IMR-90 (cell line): Measurements from ENCODE around the gene MTMR4. TPM values are rescaled to one million over a fixed set of nuclear protein-coding genes. Genes with fewer than 3 reads are reported as not detected.

Experiments
- ATAC-seq: fragments of 200-7000 bp; cut with Tn5 transposase; 2 replicates; pipeline ENCODE4 v1.9.1; 2020; ENCODE audit warnings: low read depth, mild to moderate bottlenecking, moderate library complexity
- BruUV-seq: library from RNA; stranded (reverse); fragments of 400-500 nt; replicated peaks from 2 replicates; lab custom pipeline; 2021; lab: Mats Ljungman, UMichigan
- CTCF ChIA-PET: fragments of 300-600 bp; formaldehyde crosslinking; extraction: SDS; loops from one replicate; lab custom pipeline; 2021; ENCODE audit warnings: antibody characterized with exemption; lab: Yijun Ruan, JAX
- POLR2A ChIA-PET: fragments of 300-600 bp; sonication (Branson Sonifier 250); formaldehyde crosslinking; loops from one replicate; lab custom pipeline; 2022; ENCODE audit warnings: antibody characterized with exemption; ENCODE audit not compliant: unreplicated experiment; lab: Charles Lee
- DNase-seq: peaks from one replicate; pipeline ENCODE4 v3.0.0; 2013
- H2AFZ ChIP-seq: replicated peaks from 2 replicates; pipeline ENCODE3; 2013; ENCODE audit warnings: low read length, mild to moderate bottlenecking; ENCODE audit not compliant: poor library complexity
- H2AK5ac ChIP-seq: 2 replicates; pipeline ENCODE4 v1.6.1; 2013; ENCODE audit warnings: low read depth, low read length, inconsistent platforms
- H2AK9ac ChIP-seq: replicated peaks from 2 replicates; pipeline ENCODE3; 2013; ENCODE audit warnings: mild to moderate bottlenecking, low read depth, low read length, moderate library complexity; ENCODE audit not compliant: poor library complexity
- H2BK120ac ChIP-seq: 2 replicates; pipeline ENCODE4 v1.6.1; 2013; ENCODE audit warnings: low read depth, low read length, inconsistent platforms
- H2BK15ac ChIP-seq: 3 replicates; pipeline ENCODE4 v1.6.1; 2013; ENCODE audit warnings: low read depth, low read length, inconsistent platforms
- H2BK20ac ChIP-seq: 2 replicates; pipeline ENCODE4 v1.6.1; 2013; ENCODE audit warnings: low read depth, mild to moderate bottlenecking, inconsistent platforms, low read length, moderate library complexity
- H2BK5ac ChIP-seq: 2 replicates; pipeline ENCODE4 v1.6.1; 2013; ENCODE audit warnings: mild to moderate bottlenecking, low read depth, low read length, inconsistent platforms; ENCODE audit not compliant: poor library complexity, severe bottlenecking
- H3K14ac ChIP-seq: replicated peaks from 2 replicates; pipeline ENCODE4 v1.6.1; 2013; ENCODE audit warnings: low read depth, low read length, inconsistent platforms
- H3K18ac ChIP-seq: 2 replicates; pipeline ENCODE4 v1.6.1; 2013; ENCODE audit warnings: low read depth, low read length, control low read depth
- H3K23ac ChIP-seq: 2 replicates; pipeline ENCODE4 v1.6.1; 2013; ENCODE audit warnings: low read depth, low read length, inconsistent platforms
- H3K27ac ChIP-seq: 2 replicates; pipeline ENCODE4 v1.5.1; 2013; ENCODE audit warnings: mild to moderate bottlenecking, control low read depth, low read length; ENCODE audit not compliant: insufficient read depth
- H3K27me3 ChIP-seq: 2 replicates; pipeline ENCODE4 v1.6.1; 2013; ENCODE audit warnings: low read length; ENCODE audit not compliant: control insufficient read depth, insufficient read depth
- H3K36me3 ChIP-seq: 2 replicates; pipeline ENCODE4 v1.6.1; 2013; ENCODE audit warnings: low read length, mixed read lengths; ENCODE audit not compliant: control insufficient read depth, insufficient read depth
- H3K4ac ChIP-seq: 2 replicates; pipeline ENCODE4 v1.6.1; 2013; ENCODE audit warnings: low read depth, low read length, inconsistent platforms
- H3K4me1 ChIP-seq: 2 replicates; pipeline ENCODE4 v1.6.1; 2013; ENCODE audit warnings: low read length, mixed read lengths; ENCODE audit not compliant: control insufficient read depth, insufficient read depth
- H3K4me2 ChIP-seq: 2 replicates; pipeline ENCODE4 v1.6.1; 2013; ENCODE audit warnings: low read depth, mild to moderate bottlenecking, control low read depth, low read length, moderate library complexity
- H3K4me3 ChIP-seq: 2 replicates; pipeline ENCODE4 v1.5.1; 2013; ENCODE audit warnings: low read depth, mild to moderate bottlenecking, control low read depth, low read length, moderate library complexity; ENCODE audit not compliant: insufficient read depth
- H3K56ac ChIP-seq: 2 replicates; pipeline ENCODE4 v1.6.1; 2013; ENCODE audit warnings: low read length, inconsistent platforms; ENCODE audit not compliant: insufficient read depth; ENCODE audit errors: extremely low read depth
- H3K79me1 ChIP-seq, 2 experiments: 2 replicates each; pipeline ENCODE4 v1.6.1; 2013; ENCODE audit warnings: low read length in 2 of 2, inconsistent platforms in 1 of 2, low read depth in 1 of 2
- H3K9ac ChIP-seq: 2 replicates; pipeline ENCODE4 v1.6.1; 2013; ENCODE audit warnings: low read depth, low read length, control low read depth
- H3K9me1 ChIP-seq: 2 replicates; pipeline ENCODE4 v1.6.1; 2013; ENCODE audit warnings: low read length, inconsistent platforms; ENCODE audit not compliant: insufficient read depth
- H3K9me3 ChIP-seq: 2 replicates; pipeline ENCODE4 v1.6.1; 2013; ENCODE audit warnings: low read length; ENCODE audit not compliant: control insufficient read depth, insufficient read depth
- H4K20me1 ChIP-seq: 2 replicates; pipeline ENCODE4 v1.6.1; 2013; ENCODE audit warnings: low read length, inconsistent platforms; ENCODE audit not compliant: insufficient read depth
- H4K5ac ChIP-seq: 2 replicates; pipeline ENCODE4 v1.6.1; 2013; ENCODE audit warnings: mild to moderate bottlenecking, low read depth, low read length, control low read depth
- H4K8ac ChIP-seq, 2 experiments: 2 replicates each; pipeline ENCODE4 v1.6.1; 2013; ENCODE audit warnings: low read depth in 2 of 2, low read length in 2 of 2, control low read depth in 1 of 2, inconsistent platforms in 1 of 2
- H4K91ac ChIP-seq: 2 replicates; pipeline ENCODE4 v1.6.1; 2013; ENCODE audit warnings: low read depth, low read length, inconsistent platforms; ENCODE audit not compliant: insufficient read depth
- BHLHE40 ChIP-seq: fragments of 150-350 bp; IDR thresholded peaks from 2 replicates; pipeline ENCODE4 v1.6.1; 2016; ENCODE audit warnings: mild to moderate bottlenecking, low read depth, low read length
- CTCF ChIP-seq: conservative IDR thresholded peaks from 2 replicates; pipeline ENCODE4 v1.5.1; 2012; ENCODE audit warnings: mild to moderate bottlenecking, low read depth, low read length, improper control_type of control experiment
- ELK1 ChIP-seq: fragments of 150-350 bp; IDR thresholded peaks from 2 replicates; pipeline ENCODE4 v1.6.1; 2016; ENCODE audit warnings: low read depth, mild to moderate bottlenecking, low read length, moderate library complexity, borderline replicate concordance
- MAFK ChIP-seq: IDR thresholded peaks from 2 replicates; pipeline ENCODE4 v1.6.1; 2012; ENCODE audit warnings: low read depth, low read length, improper control_type of control experiment
- MAZ ChIP-seq: IDR thresholded peaks from 2 replicates; pipeline ENCODE4 v1.6.1; 2012; ENCODE audit warnings: low read depth, mild to moderate bottlenecking, low read length, improper control_type of control experiment, moderate library complexity, borderline replicate concordance
- MXI1 ChIP-seq: IDR thresholded peaks from 2 replicates; pipeline ENCODE4 v1.6.1; 2012; ENCODE audit warnings: low read depth, mild to moderate bottlenecking, low read length, moderate library complexity, borderline replicate concordance
- NFE2L2 ChIP-seq: fragments of 150-350 bp; IDR thresholded peaks from 2 replicates; pipeline ENCODE4 v1.6.1; 2016; ENCODE audit warnings: low read depth, mild to moderate bottlenecking, low read length
- POLR2A ChIP-seq: IDR thresholded peaks from 2 replicates; pipeline ENCODE4 v1.6.1; 2012; ENCODE audit warnings: mild to moderate bottlenecking, low read depth, low read length
- RAD21 ChIP-seq: IDR thresholded peaks from 2 replicates; pipeline ENCODE4 v1.6.1; 2012; ENCODE audit warnings: low read length, improper control_type of control experiment
- RCOR1 ChIP-seq: IDR thresholded peaks from 2 replicates; pipeline ENCODE4 v1.6.1; 2012; ENCODE audit warnings: mild to moderate bottlenecking, low read length, improper control_type of control experiment; ENCODE audit not compliant: insufficient replicate concordance
- RFX5 ChIP-seq: IDR thresholded peaks from 2 replicates; pipeline ENCODE4 v1.8.0; 2012; ENCODE audit warnings: low read depth, mild to moderate bottlenecking, low read length, moderate library complexity
- SMC3 ChIP-seq: fragments of 150-350 bp; IDR thresholded peaks from 2 replicates; pipeline ENCODE4 v1.6.1; 2016; ENCODE audit warnings: low read depth, mild to moderate bottlenecking, antibody characterized with exemption, low read length, moderate library complexity
- USF2 ChIP-seq: fragments of 150-350 bp; IDR thresholded peaks from 2 replicates; pipeline ENCODE4 v1.6.1; 2017; ENCODE audit warnings: mild to moderate bottlenecking, antibody characterized with exemption, low read length, low read depth
- WGBS, 2 experiments: methylation state at CpG; one replicate each; pipeline versions ENCODE4 v1.1.5 to v1.1.7; 2013; ENCODE audit warnings: missing lambda C conversion rate in 2 of 2; ENCODE audit not compliant: insufficient read length in 1 of 2; ENCODE audit errors: extremely low coverage in 2 of 2; 5-methylcytosine and 5-hydroxymethylcytosine counted together
- dilution Hi-C: fragments of 300-500 bp; cut with HindIII; formaldehyde crosslinking; loops from one replicate; pipeline ENCODE4 v1.14.3; 2018; ENCODE audit warnings: low sequenced_read_pairs; ENCODE audit not compliant: unreplicated experiment
- in situ Hi-C: fragments of 300-500 bp; cut with MboI; formaldehyde crosslinking; loops from 3 replicates; pipeline ENCODE4 v1.14.3; 2019; ENCODE audit warnings: low sequenced_read_pairs, inconsistent platforms, mixed read lengths
- intact Hi-C: fragments of 100-400 bp; cut with micrococcal nuclease; formaldehyde crosslinking; loops from 2 replicates; pipeline ENCODE4 v1.10.0; 2022
- polyA plus RNA-seq, 3 experiments: library from polyadenylated mRNA; depleted of rRNA; stranded (reverse); fragments of >200 nt; gene quantifications; 2 replicates each; pipeline ENCODE4 v1.2.3, GENCODE V29; 2012; ENCODE audit warnings: low replicate concordance in 1 of 3
- total RNA-seq: library from RNA; depleted of rRNA; stranded (reverse); fragments of >200 nt; gene quantifications from 2 replicates; pipeline ENCODE4 v1.2.3, GENCODE V29; 2012

The MTMR4 gene
- total and polyA plus RNA-seq, 2 of the 4 experiments (the other 2 are of a cell fraction) = 13.2 to 42.5 TPM

GRCh38 chr17:58492238-58493121, 22.0 kb downstream of the MTMR4 start:
- H4K91ac ChIP-seq = no peak overlapping the region
- in situ Hi-C loops (no loop called here), intact Hi-C loops (no loop called here), dilution Hi-C loops (no loop called here)
- H3K9me1 ChIP-seq = peaks cover 4% of the 10 kb centered on the region; the same call in 1 of the 2 replicates
- no peak overlapping the region for H2BK20ac ChIP-seq
- H3K9ac ChIP-seq = no peak overlapping the region
- H2BK120ac ChIP-seq = no peak overlapping the region
- H4K5ac ChIP-seq = no peak overlapping the region
- peaks cover 64% of the 10 kb centered on the region for H3K36me3 ChIP-seq
- no peak overlapping the region for H3K14ac ChIP-seq
- DNase-seq = no peak
- H3K9me3 ChIP-seq = no peaks in the 10 kb centered on the region
- H4K8ac ChIP-seq = no peak overlapping the region
- H3K79me1 ChIP-seq = no peaks in the 10 kb centered on the region
- no peak overlapping the region for H2BK5ac ChIP-seq
- no peak for TF ChIP-seq MXI1
- no peak for TF ChIP-seq MAFK
- no peak for TF ChIP-seq SMC3
- no peak for TF ChIP-seq RAD21
- TF ChIP-seq CTCF = no peak
- no peak for TF ChIP-seq NFE2L2
- TF ChIP-seq ELK1 = no peak
- TF ChIP-seq RCOR1 = no peak
- no peak for TF ChIP-seq MAZ
- TF ChIP-seq RFX5 = no peak
- no peak for TF ChIP-seq USF2
- TF ChIP-seq POLR2A = no peak
- TF ChIP-seq BHLHE40 = no peak
- no peak overlapping the region for H3K4me2 ChIP-seq
- 79% methylated on average over 2 of the region's 11 CpGs; no CpG with 5 or more reads in 1 of the 2 experiments for WGBS, 2 experiments
- CTCF ChIA-PET = no interaction called here
- no peak overlapping the region for H3K18ac ChIP-seq
- no peaks in the 10 kb centered on the region for H3K4me1 ChIP-seq
- POLR2A ChIA-PET = no interaction called here
- no peak for ATAC-seq
- no peaks in the 10 kb centered on the region for H3K27me3 ChIP-seq
- no peaks in the 10 kb centered on the region for H4K20me1 ChIP-seq
- no peak overlapping the region for H3K4ac ChIP-seq
- no peak overlapping the region for H2AFZ ChIP-seq
- no TSS peak for BruUV-seq
- H2BK15ac ChIP-seq = no peak overlapping the region
- no peak overlapping the region for H3K27ac ChIP-seq
- no peak overlapping the region for H3K56ac ChIP-seq
- no peak overlapping the region for H2AK5ac ChIP-seq
- H3K4me3 ChIP-seq = no peak overlapping the region
- no peak overlapping the region for H3K23ac ChIP-seq
- no peak overlapping the region for H2AK9ac ChIP-seq
